KMS-11 (cell line): ENCODE data around the gene EPB42.

Experiments
- H2AFZ ChIP-seq: fragments of 200-600 bp; sonication (generic); 2 replicates; pipeline ENCODE4 v1.6.1; 2016; ENCODE audit warnings: antibody characterized with exemption, mixed run types, low read depth
- H3K27ac ChIP-seq: fragments of 200-600 bp; sonication (generic); 2 replicates; pipeline ENCODE4 v1.6.1; 2016; ENCODE audit warnings: mild to moderate bottlenecking, mixed run types
- H3K27me3 ChIP-seq: fragments of 200-600 bp; sonication (generic); 2 replicates; pipeline ENCODE4 v1.6.1; 2017; ENCODE audit warnings: mild to moderate bottlenecking, low read depth, mixed run types, moderate library complexity; ENCODE audit not compliant: insufficient read depth
- H3K36me3 ChIP-seq: fragments of 200-600 bp; sonication (generic); 2 replicates; pipeline ENCODE4 v1.6.1; 2017; ENCODE audit warnings: mild to moderate bottlenecking, mixed run types; ENCODE audit not compliant: insufficient read depth
- H3K4me1 ChIP-seq: fragments of 200-600 bp; sonication (generic); 2 replicates; pipeline ENCODE4 v1.6.1; 2016; ENCODE audit warnings: mild to moderate bottlenecking, low read depth, mixed run types; ENCODE audit not compliant: poor library complexity, severe bottlenecking
- H3K4me2 ChIP-seq: fragments of 200-600 bp; sonication (generic); 2 replicates; pipeline ENCODE4 v1.7.0; 2016; ENCODE audit warnings: mild to moderate bottlenecking, mixed run types
- H3K4me3 ChIP-seq: fragments of 200-600 bp; sonication (generic); IDR thresholded peaks from 2 replicates; pipeline ENCODE4 v1.6.1; 2017; ENCODE audit warnings: low read depth, low read length, mixed read lengths; ENCODE audit not compliant: insufficient read depth
- H3K79me2 ChIP-seq: fragments of 200-600 bp; sonication (generic); 2 replicates; pipeline ENCODE4 v1.6.1; 2016; ENCODE audit warnings: low read depth, mixed run types; ENCODE audit not compliant: insufficient read depth
- H3K9ac ChIP-seq: fragments of 200-600 bp; sonication (generic); 2 replicates; pipeline ENCODE4 v1.6.1; 2016; ENCODE audit warnings: mild to moderate bottlenecking, mixed run types
- H4K20me1 ChIP-seq: fragments of 200-600 bp; sonication (generic); 2 replicates; pipeline ENCODE4 v1.6.1; 2016; ENCODE audit warnings: mild to moderate bottlenecking, mixed run types; ENCODE audit not compliant: insufficient read depth
- CTCF ChIP-seq: fragments of 200-600 bp; sonication (generic); conservative IDR thresholded peaks from 2 replicates; pipeline ENCODE4 v1.6.1; 2017; ENCODE audit warnings: low read depth, mild to moderate bottlenecking, antibody characterized with exemption, low read length, moderate library complexity, mixed read lengths

Gene EPB42

GRCh38 chr15:43186003-43186353 lies 34.8 kb downstream of the EPB42 start:
- H3K36me3 ChIP-seq = no peaks in the 10 kb centered on the region
- TF ChIP-seq CTCF = peak; percentile 20; the same call in 1 of the 2 replicates
- H3K4me3 ChIP-seq = peak overlapping the region; percentile 52
- H3K27ac ChIP-seq = peak overlapping the region; percentile 62; the same call in 1 of the 2 replicates
- peaks cover 17% of the 10 kb centered on the region for H3K4me1 ChIP-seq
- peak overlapping the region; percentile 62; the same call in 1 of the 2 replicates for H3K9ac ChIP-seq
- peak overlapping the region; percentile 100 for H3K4me2 ChIP-seq
- peaks cover 16% of the 10 kb centered on the region; the same call in 1 of the 2 replicates for H3K79me2 ChIP-seq
- H3K27me3 ChIP-seq = no peaks in the 10 kb centered on the region
- no peaks in the 10 kb centered on the region for H4K20me1 ChIP-seq
- peak overlapping the region; percentile 87 for H2AFZ ChIP-seq

- peak within 1 kb of the TSS; percentile 100 for H3K4me2 ChIP-seq
- H4K20me1 ChIP-seq = no peaks in the 10 kb centered on the region
- peak within 1 kb of the TSS; percentile 62 for H3K27ac ChIP-seq
- H3K27me3 ChIP-seq = no peaks in the 10 kb centered on the region
- no peaks in the 10 kb centered on the region for H3K36me3 ChIP-seq
- peak within 1 kb of the TSS; percentile 87 for H2AFZ ChIP-seq
- peaks cover 17% of the 10 kb centered on the region for H3K4me1 ChIP-seq
- H3K79me2 ChIP-seq = peaks cover 16% of the 10 kb centered on the region; the same call in 1 of the 2 replicates
- H3K4me3 ChIP-seq = peak within 1 kb of the TSS; percentile 52
- TF ChIP-seq CTCF = peak; percentile 54
- H3K9ac ChIP-seq = peak within 1 kb of the TSS; percentile 62; the same call in 1 of the 2 replicates
These were observed 35.4 kb downstream of the EPB42 start, which contains the start of gene CCNDBP1 for GRCh38 chr15:43185157-43186002. Gene CCNDBP1 (plus strand): TSS chr15:43185403. CDS start chr15:43185499, 96 bp downstream.

- Histone ChIP-seq H3K9ac (no peak overlapping the region), H3K4me3 (no peak overlapping the region)
These were observed 36.3 kb downstream of the EPB42 start for GRCh38 chr15:43184407-43185124.

More at GRCh38 chr15:43184407-43185124, 36.3 kb downstream of the EPB42 start:
- H3K27ac ChIP-seq = no peak overlapping the region
- TF ChIP-seq CTCF = no peak
- H3K4me2 ChIP-seq = peak overlapping the region; percentile 1; the same call in 1 of the 2 replicates
- H3K79me2 ChIP-seq = peaks cover 16% of the 10 kb centered on the region; the same call in 1 of the 2 replicates
- H3K4me1 ChIP-seq = peaks cover 17% of the 10 kb centered on the region
- peak overlapping the region; percentile 87; the same call in 1 of the 2 replicates for H2AFZ ChIP-seq
- H4K20me1 ChIP-seq = no peaks in the 10 kb centered on the region
- H3K36me3 ChIP-seq = no peaks in the 10 kb centered on the region
- H3K27me3 ChIP-seq = no peaks in the 10 kb centered on the region
